HG02840 (cell line): ENCODE data around the gene IKZF1.

Experiments used
- ATAC-seq: cut with Tn5 transposase; IDR thresholded peaks from one replicate; pipeline ENCODE4 v1.9.1; 2021; ENCODE audit warnings: mild to moderate bottlenecking, moderate library complexity, moderate number of reproducible peaks; ENCODE audit not compliant: unreplicated experiment, low FRiP score

Gene IKZF1

DNA sequence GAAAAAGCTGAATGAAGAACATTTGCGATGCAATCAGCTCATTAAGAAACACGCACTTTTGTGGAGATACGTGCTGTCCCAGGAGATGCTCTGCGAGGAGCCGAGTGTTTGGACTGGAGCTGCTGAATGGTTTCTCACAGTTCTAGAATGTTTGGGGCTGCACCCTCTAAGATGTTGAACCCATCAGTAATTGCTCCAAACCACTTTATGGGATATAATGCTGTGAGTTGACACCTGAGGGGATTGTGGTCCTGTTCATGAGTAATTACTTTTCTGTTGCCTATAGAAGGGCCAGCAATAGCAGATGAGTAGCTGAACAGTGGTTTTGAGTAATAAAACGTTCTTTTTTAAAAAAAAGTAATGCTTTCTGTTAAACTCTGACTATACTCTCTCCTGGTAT lies 63.1 kb downstream of the IKZF1 start:
- no peak for ATAC-seq

GRCh38 chr7:50368366-50368765 lies 63.9 kb downstream of the IKZF1 start:
- no peak for ATAC-seq

DNA sequence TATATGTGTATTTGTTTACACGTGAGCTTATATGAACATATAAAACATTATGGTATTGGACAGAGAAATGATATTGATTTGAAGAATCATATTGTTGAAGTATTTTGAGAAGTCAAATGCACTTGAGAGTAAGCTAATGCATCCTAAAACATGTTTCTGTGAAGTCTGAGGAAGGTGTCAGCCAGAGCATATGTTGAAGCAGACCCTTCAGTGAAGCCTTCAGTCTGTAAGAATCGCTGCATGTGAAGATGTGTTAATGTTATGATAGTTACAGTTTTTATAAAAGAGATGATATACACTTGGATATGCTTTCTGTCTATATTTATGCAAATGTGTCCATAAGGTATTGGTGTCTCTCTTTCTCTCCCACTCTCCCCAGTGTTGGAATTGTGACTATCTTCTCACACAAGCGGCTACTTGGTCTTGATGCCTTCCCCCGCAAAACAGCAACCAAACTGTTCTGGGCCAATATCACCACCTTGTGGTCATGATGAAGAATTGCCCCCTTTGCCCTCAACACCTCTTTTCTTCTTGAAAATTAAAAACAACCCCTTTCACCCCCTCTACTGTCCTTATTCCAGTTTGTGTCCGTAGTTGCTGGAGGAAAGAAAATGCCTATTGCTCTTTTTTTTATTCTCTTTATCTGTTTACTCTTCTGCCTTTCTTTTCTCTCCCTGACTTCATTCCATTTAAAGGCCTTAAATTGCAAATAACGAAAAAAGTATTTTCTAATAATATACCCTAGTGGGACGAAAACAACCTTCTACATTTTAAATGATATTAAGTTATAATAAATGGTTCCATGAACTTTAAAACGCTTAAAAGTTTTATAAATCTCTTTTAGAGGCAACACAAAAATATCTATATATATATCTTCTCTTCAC lies 64.9 kb downstream of the IKZF1 start:
- no peak for ATAC-seq

DNA sequence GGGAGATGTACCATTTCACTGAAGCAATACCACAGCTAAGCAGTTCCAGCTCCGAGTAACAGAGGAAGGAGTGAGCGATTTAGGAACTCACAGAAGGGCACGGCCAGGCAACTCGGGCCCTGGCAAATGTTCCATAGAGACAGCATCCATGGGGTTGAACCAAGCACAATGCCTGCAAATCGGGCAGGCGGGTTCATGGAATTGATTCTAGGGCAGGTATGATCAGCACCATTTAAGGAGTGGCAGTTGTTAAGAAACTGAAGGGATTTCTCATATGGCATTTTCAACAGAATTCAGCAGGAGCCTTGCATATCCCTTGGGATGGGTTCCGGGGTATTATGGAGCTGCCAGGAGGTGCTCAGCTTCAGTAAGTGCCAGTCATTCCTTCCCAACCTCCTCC lies 66.4 kb downstream of the IKZF1 start:
- no peak for ATAC-seq

- ATAC-seq, result no peak
These were observed 67.1 kb downstream of the IKZF1 start for GRCh38 chr7:50371551-50372021.

DNA sequence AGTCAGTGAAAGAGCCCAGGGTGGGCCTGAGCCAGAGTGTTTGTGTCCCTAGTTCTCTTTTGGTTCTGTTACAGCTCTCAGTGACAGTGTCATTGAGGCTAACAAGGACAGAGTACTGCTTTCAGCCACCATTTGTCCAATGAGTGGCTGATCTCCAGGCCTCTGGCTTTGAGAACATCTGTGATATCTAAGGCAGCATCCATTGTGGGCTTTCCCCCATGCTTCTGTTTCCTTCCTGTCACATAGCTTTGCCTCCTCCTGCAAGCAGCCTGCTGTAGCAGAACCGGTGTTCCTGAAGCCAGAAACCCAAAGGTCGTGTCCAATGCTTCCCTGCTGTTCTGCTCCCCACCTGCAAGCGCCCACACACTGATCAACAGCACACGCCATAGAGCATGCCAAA lies 68.4 kb downstream of the IKZF1 start:
- no peak for ATAC-seq

- no peak for ATAC-seq
These were observed 71.7 kb downstream of the IKZF1 start for GRCh38 chr7:50376056-50376820.

DNA sequence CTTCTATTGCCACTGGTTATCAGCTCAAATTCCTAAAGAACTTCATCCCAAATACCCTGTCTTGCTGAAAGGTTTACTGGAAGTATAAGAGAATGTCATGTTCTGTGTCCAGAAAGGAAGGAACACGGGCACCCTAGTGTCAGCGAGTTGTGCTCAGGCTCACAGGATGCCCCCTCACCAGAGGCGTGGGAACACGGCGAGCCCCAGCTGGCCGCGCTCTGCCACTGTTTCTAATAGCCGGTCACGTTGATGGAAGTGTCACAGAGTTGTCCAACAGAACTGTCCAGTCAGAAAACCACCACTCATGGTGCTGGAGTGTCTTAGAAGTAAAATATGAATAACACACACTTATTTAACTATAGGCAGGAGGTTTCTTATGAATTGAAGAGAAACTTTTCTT lies 72.8 kb downstream of the IKZF1 start:
- no peak for ATAC-seq

DNA sequence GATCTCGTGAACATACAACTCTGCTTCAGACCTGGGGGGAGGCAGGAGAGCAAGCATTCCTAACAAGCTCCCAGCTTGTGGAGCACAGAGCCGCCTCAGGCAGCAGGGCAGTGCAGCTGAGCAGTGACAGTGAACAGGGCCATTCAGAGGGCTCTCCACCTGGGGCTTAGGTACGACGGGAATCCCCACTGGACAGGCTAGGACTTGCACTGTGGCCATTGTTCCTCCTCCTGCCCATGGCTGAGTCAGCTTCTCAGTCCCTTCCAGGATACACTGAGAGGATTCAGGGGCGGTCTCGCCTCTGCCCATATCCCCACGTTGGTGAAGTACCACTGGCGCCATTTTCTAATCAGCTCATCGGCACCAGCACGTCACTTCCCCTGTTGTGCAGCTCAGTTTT lies 74.6 kb downstream of the IKZF1 start:
- no peak for ATAC-seq

GRCh38 chr7:50379539-50379938 lies 75.0 kb downstream of the IKZF1 start:
- no peak for ATAC-seq

GRCh38 chr7:50382455-50382854 lies 77.9 kb downstream of the IKZF1 start:
- no peak for ATAC-seq

GRCh38 chr7:50387351-50387750 lies 82.8 kb downstream of the IKZF1 start:
- no peak for ATAC-seq

DNA sequence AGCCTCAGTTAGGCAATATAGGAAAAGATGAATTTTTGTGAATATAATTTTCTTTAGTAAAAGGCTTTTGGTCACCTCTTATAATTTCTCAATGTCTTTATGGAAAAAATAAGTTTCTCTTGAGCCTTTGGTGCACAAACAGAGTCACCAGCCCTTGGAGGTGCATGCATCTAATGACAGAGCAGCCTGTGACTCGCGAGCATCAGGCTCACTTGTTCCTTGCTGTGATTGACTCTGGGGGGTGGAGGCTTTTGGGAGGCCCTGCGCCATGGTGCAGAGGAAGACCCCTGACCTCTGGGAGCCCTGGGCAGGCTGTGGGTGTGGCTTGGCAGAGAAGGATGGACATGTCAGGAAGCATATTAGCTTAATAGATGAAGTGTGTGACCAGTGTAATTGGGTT lies 85.4 kb downstream of the IKZF1 start:
- no peak for ATAC-seq

- no peak for ATAC-seq
These were observed 86.9 kb downstream of the IKZF1 start for GRCh38 chr7:50391386-50391785.

- ATAC-seq, result no peak
These were observed 88.6 kb downstream of the IKZF1 start for GRCh38 chr7:50393076-50393475.

GRCh38 chr7:50393547-50394252 lies 89.2 kb downstream of the IKZF1 start:
- ATAC-seq, result no peak

- no peak for ATAC-seq
These were observed 89.8 kb downstream of the IKZF1 start for GRCh38 chr7:50394315-50394714.

DNA sequence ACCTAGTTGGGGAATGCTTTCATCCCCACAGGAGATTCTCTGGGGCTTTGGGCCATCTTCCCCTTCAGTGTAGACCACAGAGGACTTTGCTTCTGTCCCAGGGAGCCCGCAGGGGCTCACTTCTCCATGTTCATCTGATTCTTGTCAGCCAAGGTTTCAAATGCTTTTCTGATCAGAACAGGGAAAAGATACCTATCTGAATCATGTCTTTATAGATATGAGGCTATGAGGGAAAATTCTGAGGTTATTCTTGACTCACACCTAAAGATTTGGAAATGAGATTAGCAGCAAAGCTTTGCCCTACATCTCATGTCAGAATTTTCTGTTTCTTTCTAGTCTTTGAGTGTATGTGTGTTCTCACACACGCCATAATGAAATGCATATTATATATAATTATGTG lies 92.3 kb downstream of the IKZF1 start:
- ATAC-seq, result peak; percentile 7

DNA sequence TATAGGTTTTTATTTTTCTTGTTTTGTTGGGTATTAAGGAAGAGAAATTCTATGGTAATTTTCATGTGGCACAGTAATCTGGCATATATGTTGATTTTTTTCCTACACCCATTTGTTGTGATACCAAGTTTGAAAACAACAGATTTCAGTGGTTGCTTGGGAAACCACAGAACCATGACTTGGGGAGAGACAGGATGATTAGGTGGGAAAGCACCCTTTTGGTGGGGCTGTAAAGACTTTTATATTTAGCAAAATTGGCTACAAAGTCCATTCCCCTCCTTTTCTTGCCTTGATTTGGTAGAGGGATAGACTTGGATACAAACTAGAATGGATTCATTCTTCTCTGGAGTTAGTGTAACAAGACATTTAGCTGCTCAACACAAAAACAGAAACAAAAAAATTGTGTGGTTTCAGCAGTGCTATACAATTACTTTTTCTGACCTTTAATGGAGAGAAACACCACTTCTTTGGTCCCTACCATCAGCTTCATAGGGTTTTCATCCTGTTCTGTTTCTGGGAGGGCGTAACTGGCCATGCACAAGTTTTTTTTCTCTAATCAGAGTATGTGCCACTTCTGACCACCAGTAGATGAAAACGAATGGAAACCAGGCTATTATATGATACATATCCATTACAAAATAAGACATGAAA lies 92.9 kb downstream of the IKZF1 start:
- ATAC-seq, result peak; percentile 50

DNA sequence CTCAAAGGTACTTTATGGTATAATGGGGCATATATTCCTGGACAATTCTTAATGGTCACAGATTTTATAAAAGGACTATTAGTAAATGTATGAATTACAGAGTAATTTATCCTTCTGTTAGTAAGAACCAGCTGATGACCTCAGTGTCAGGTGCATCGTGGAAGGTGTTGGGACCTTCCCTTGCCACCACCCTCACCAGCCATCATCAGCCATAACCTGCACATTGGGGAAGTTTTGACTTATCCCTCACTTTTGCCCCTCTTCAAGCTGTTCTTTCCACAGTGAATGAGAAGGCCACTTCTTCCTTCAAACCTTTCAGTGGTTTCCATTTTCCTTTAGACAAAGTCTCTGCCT lies 93.4 kb downstream of the IKZF1 start:
- no peak for ATAC-seq

DNA sequence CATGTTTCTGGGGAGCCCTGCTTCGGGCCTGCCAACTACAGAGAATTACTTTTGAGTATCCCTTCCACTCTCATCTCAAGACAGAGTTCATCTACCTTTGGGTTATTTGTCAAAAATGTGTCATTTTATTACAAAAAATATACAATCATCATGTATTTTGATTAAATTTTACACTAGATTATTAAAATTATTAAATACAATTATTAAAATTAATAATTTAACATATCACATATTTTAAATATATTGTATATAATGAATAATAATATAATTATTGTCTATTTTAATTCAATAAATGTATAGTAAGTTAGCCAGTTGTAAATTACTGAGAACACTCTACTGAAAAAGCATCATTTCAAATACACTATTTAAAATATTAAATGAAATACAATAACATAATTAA lies 94.7 kb downstream of the IKZF1 start:
- no peak for ATAC-seq
